ENCODE measurements around the gene UCP1. TPM values are rescaled to one million over a fixed set of nuclear protein-coding genes. Genes with fewer than 3 reads are reported as not detected.

UCP1 gene
- total RNA-seq, 4 donors from 2014 or later: not detected

DNA sequence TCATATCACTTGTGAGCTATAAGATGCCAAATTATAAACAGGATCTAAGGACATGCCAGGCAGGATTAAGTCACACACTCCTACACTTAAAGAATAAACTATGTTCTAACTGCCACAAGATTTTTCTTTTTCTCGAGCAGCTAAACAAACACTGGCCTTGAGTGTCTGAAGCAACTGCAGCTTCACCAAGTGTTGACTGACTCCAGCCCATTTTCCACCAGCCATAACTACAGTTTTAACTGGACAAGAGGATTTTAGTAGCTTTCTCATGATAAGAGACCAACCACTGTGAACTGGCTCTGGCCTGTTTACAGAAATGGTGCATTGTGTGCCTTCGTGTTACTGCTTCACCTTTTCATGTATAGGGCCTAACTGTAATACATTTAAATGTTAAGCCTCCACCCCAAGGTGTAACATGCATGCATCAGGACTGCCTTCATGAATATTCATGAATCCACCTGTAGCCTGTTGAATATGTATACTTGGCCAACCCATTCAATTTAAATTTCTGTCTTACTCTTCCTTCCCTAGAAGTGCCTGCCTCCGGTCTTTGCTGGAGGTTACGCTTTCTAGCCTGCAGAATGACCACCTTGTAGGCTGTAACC lies 10.8 kb downstream of the UCP1 start:
- intact Hi-C loops (cut with DNase I): no loop called here
- no peak overlapping the region for H3K4me3 ChIP-seq (replicated peaks in 1 of 3)
- no peaks in the 10 kb centered on the region for H3K9me3 ChIP-seq
- WGBS, 2 donors: 63 to 70% methylated on average over 4 of the region's 4 CpGs
- H3K27me3 ChIP-seq: no peaks in the 10 kb centered on the region
- H3K36me3 ChIP-seq: no peaks in the 10 kb centered on the region
- peak; percentile 7 to 10 for DNase-seq
- no peaks in the 10 kb centered on the region for H3K4me1 ChIP-seq
- no peak overlapping the region for H3K27ac ChIP-seq
- no peak for TF ChIP-seq POLR2A (IDR thresholded peaks at IDR 0.05)
- TF ChIP-seq, protein P1, sequence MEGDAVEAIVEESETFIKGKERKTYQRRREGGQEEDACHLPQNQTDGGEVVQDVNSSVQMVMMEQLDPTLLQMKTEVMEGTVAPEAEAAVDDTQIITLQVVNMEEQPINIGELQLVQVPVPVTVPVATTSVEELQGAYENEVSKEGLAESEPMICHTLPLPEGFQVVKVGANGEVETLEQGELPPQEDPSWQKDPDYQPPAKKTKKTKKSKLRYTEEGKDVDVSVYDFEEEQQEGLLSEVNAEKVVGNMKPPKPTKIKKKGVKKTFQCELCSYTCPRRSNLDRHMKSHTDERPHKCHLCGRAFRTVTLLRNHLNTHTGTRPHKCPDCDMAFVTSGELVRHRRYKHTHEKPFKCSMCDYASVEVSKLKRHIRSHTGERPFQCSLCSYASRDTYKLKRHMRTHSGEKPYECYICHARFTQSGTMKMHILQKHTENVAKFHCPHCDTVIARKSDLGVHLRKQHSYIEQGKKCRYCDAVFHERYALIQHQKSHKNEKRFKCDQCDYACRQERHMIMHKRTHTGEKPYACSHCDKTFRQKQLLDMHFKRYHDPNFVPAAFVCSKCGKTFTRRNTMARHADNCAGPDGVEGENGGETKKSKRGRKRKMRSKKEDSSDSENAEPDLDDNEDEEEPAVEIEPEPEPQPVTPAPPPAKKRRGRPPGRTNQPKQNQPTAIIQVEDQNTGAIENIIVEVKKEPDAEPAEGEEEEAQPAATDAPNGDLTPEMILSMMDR (IDR thresholded peaks at IDR 0.05): no peak

DNA sequence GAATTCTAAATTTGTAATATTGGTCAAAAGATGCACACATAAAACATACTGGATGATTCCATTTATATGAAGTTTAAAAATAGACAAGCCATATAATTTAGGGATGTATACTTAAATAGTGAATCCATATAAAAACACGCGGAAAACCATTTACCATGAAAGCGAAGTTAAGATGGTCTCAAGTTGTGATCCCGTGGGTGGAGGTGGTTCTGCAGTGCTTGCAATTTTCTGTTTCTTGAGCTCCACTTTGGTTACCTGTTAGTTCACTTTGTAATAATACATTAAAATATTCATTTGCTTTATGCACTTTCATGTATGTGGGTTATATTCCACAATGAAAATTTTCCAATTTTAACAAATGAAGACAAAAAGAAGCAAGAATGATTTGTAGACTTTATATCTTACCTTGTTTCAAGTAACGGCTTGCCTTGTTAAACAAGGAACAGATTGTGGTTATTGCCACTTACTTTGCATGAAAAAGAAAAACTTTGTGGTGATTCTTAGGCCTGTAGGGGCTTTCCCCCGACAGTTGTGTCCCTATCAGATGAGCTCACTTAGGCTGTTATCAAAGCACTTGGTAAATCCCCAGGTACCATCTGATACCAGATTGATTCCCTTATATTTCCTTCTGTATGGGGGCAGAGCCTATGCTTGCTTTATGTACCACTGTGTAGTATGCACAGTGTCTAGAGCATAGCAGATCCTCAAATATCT lies 12.2 kb downstream of the UCP1 start:
- H3K36me3 ChIP-seq: no peaks in the 10 kb centered on the region
- WGBS, 2 donors: 91 to 92% methylated on average over 6 of the region's 6 CpGs

GRCh38 chr4:140533951-140534480 lies 34.7 kb downstream of the UCP1 start:
- H3K36me3 ChIP-seq: no peaks in the 10 kb centered on the region
- intact Hi-C loops (cut with DNase I): no loop called here
- 85 to 91% methylated on average over 4 of the region's 4 CpGs for WGBS, 2 donors

More for the DNA sequence above, 12.2 kb downstream of the UCP1 start:
- intact Hi-C loops (cut with DNase I): no loop called here
- Histone ChIP-seq H3K27me3 (no peaks in the 10 kb centered on the region), H3K27ac (no peak overlapping the region), H3K9me3 (no peaks in the 10 kb centered on the region), H3K4me3 (replicated peaks in 1 of 3) (no peak overlapping the region), H3K4me1 (no peaks in the 10 kb centered on the region)
- DNase-seq: no peak
- TF ChIP-seq, protein P1 (IDR thresholded peaks at IDR 0.05): no peak
- TF ChIP-seq POLR2A (IDR thresholded peaks at IDR 0.05): no peak

DNA sequence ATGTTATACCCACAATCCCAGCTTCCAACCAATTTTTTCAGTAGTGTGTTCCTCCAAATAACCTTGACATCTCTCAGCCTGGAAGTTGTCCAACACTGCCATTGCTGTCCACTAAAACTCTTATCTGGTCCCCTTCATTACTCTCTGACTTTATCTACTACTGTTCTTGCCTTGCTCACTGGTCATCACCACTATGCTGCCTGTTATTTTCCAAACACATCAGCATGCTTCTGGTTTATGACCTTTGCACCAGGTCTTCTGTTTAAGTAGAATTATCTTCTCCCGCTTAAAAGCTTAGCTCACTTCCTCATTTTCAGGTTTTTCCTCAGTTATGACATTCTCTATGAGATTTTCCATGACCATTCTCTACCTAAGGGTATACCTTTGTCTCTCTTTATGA lies 39.3 kb downstream of the UCP1 start:
- peaks cover 0 to 10% of the 10 kb centered on the region in 2 donors for H3K4me1 ChIP-seq
- no peaks in the 10 kb centered on the region for H3K27me3 ChIP-seq
- WGBS, 2 donors: 92 to 94% methylated on average over 1 of the region's 1 CpG
- H3K27ac ChIP-seq: no peak overlapping the region
- H3K4me3 ChIP-seq (replicated peaks in 1 of 3): no peak overlapping the region
- H3K9me3 ChIP-seq: no peaks in the 10 kb centered on the region
- H3K36me3 ChIP-seq: no peaks in the 10 kb centered on the region
- TF ChIP-seq, protein P1 (IDR thresholded peaks at IDR 0.05): no peak
- intact Hi-C loops (cut with DNase I): loop anchor here (10.0 kb wide), 1 partner anchor 155 kb away; the partner anchor contains the start of gene SCOC
- DNase-seq: no peak

More at GRCh38 chr4:140533951-140534480, 34.7 kb downstream of the UCP1 start:
- H3K9me3 ChIP-seq: no peaks in the 10 kb centered on the region
- H3K27ac ChIP-seq: no peak overlapping the region
- H3K4me3 ChIP-seq (replicated peaks in 1 of 3): no peak overlapping the region
- DNase-seq: no peak
- TF ChIP-seq, protein P1 (IDR thresholded peaks at IDR 0.05): no peak
- no peak for TF ChIP-seq POLR2A (IDR thresholded peaks at IDR 0.05)
- no peaks in the 10 kb centered on the region for H3K4me1 ChIP-seq
- H3K27me3 ChIP-seq: no peaks in the 10 kb centered on the region

Measured in thyroid gland (tissue), 4 donors.